ENCODE data around the gene C17orf50.

DNA sequence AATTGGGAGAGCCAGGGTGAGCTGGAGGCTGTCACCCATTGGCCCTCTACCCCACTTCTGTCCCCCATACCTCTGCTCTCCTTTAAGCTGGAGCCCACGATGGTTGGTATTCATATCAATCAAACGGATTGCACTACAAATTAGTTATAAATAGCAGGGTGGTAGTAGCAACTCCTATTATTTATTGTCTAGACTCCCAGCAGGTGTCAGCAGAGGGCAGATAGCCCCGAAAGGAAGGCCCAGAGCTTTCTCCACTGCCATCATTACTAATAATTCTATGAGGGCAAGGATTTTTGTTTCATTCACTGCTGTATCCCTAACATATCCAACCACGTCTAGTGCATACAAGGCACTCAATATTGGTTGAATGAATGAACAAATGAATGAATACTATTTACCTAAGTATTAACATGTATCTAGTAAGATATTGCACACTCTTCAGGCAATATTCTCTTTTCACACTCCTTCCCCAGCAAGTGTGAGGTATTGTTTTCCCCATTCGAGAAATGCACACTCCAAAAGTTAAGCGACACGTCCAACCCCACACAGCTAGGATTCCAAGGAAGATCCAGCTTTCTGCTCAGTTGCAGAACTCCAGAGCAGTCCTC, 6.3 kb downstream of the C17orf50 start:
- TF ChIP-seq YY1 (IDR thresholded peaks at IDR 0.05; ENCODE audit: insufficient read depth, insufficient read length) (no peak), SUZ12 (IDR thresholded peaks at IDR 0.05; ENCODE audit: extremely low read depth, insufficient read depth, insufficient read length) (no peak), ZNF274 (IDR thresholded peaks at IDR 0.05; ENCODE audit: low read depth, low read length) (no peak)
